ENCODE measurements around the gene PTAFR. TPM values are rescaled to one million over a fixed set of nuclear protein-coding genes. Genes with fewer than 3 reads are reported as not detected.
A peak's percentile ranks its signal among the peaks of the same experiment; 100 is the strongest.

Gene PTAFR
- total RNA-seq, 1 donor from 2014 or later, result 1.5 TPM

- no peaks in the 10 kb centered on the region for H3K36me3 ChIP-seq
- TF ChIP-seq CTCF (IDR thresholded peaks at IDR 0.05; ENCODE audit: borderline replicate concordance), result no peak
- no peaks in the 10 kb centered on the region for H3K9me3 ChIP-seq (replicated peaks)
- no peak overlapping the region for H3K27ac ChIP-seq (replicated peaks)
- H3K4me3 ChIP-seq, result no peak overlapping the region
- intact Hi-C loops (cut with micrococcal nuclease), result no loop called here
- H3K4me1 ChIP-seq, result no peaks in the 10 kb centered on the region
- no peak for DNase-seq
- H3K27me3 ChIP-seq (ENCODE audit: low read depth), result no peaks in the 10 kb centered on the region
Measured at GRCh38 chr1:28110555-28110954, 65.9 kb downstream of the PTAFR start.

GRCh38 chr1:28109639-28110038 is 66.9 kb downstream of the PTAFR start:
- DNase-seq, result no peak
- H3K27me3 ChIP-seq (ENCODE audit: low read depth), result no peaks in the 10 kb centered on the region
- H3K9me3 ChIP-seq (replicated peaks), result no peaks in the 10 kb centered on the region
- no peak overlapping the region for H3K4me3 ChIP-seq
- no peaks in the 10 kb centered on the region for H3K36me3 ChIP-seq
- no peak for TF ChIP-seq CTCF (IDR thresholded peaks at IDR 0.05; ENCODE audit: borderline replicate concordance)
- H3K27ac ChIP-seq (replicated peaks), result no peak overlapping the region
- intact Hi-C loops (cut with micrococcal nuclease), result no loop called here
- H3K4me1 ChIP-seq, result peaks cover 7% of the 10 kb centered on the region

GRCh38 chr1:28108001-28108400 is 68.5 kb downstream of the PTAFR start:
- Histone ChIP-seq H3K4me1 (peaks cover 9% of the 10 kb centered on the region), H3K27me3 (ENCODE audit: low read depth) (no peaks in the 10 kb centered on the region), H3K27ac (replicated peaks) (no peak overlapping the region), H3K9me3 (replicated peaks) (no peaks in the 10 kb centered on the region), H3K36me3 (no peaks in the 10 kb centered on the region), H3K4me3 (no peak overlapping the region)
- intact Hi-C loops (cut with micrococcal nuclease), result no loop called here
- no peak for DNase-seq
- no peak for TF ChIP-seq CTCF (IDR thresholded peaks at IDR 0.05; ENCODE audit: borderline replicate concordance)

GRCh38 chr1:28104866-28105467 is 71.5 kb downstream of the PTAFR start:
- no peaks in the 10 kb centered on the region for H3K27me3 ChIP-seq (ENCODE audit: low read depth)
- DNase-seq, result no peak
- no peaks in the 10 kb centered on the region for H3K9me3 ChIP-seq (replicated peaks)
- intact Hi-C loops (cut with micrococcal nuclease), result no loop called here
- peak overlapping the region; percentile 52 for H3K4me3 ChIP-seq
- H3K27ac ChIP-seq (replicated peaks), result peak overlapping the region; percentile 51
- H3K36me3 ChIP-seq, result no peaks in the 10 kb centered on the region
- H3K4me1 ChIP-seq, result peaks cover 9% of the 10 kb centered on the region
- TF ChIP-seq CTCF (IDR thresholded peaks at IDR 0.05; ENCODE audit: borderline replicate concordance), result no peak

- Histone ChIP-seq H3K27ac (replicated peaks) (no peak overlapping the region), H3K36me3 (no peaks in the 10 kb centered on the region), H3K4me1 (peaks cover 17% of the 10 kb centered on the region), H3K4me3 (no peak overlapping the region), H3K9me3 (replicated peaks) (no peaks in the 10 kb centered on the region), H3K27me3 (ENCODE audit: low read depth) (no peaks in the 10 kb centered on the region)
- no peak for TF ChIP-seq CTCF (IDR thresholded peaks at IDR 0.05; ENCODE audit: borderline replicate concordance)
- intact Hi-C loops (cut with micrococcal nuclease), result no loop called here
- DNase-seq, result no peak
Measured at GRCh38 chr1:28102189-28102588, 74.3 kb downstream of the PTAFR start.

All from left ventricle myocardium inferior (tissue), 1 donor.